NB4 (cell line): ENCODE data around the gene PRDX4.
A peak's percentile ranks its signal among the peaks of the same experiment; 100 is the strongest.

Experiments
- CTCF ChIP-seq: IDR thresholded peaks from one replicate; pipeline ENCODE4 v1.5.1; 2012; ENCODE audit warnings: low read depth, low read length
- POLR2A ChIP-seq: IDR thresholded peaks from 2 replicates; pipeline ENCODE4 v1.6.1; 2011; ENCODE audit warnings: mild to moderate bottlenecking; ENCODE audit not compliant: insufficient read length; ENCODE audit errors: extremely low read depth

- TF ChIP-seq POLR2A = no peak
- peak; percentile 34 for TF ChIP-seq CTCF
These were observed 40.6 kb upstream of the PRDX4 start for GRCh38 chrX:23626651-23627050.
